GM21529 (cell line): Measurements from ENCODE around the gene LBX2.

Experiments used
- ATAC-seq: cut with Tn5 transposase; IDR thresholded peaks from one replicate; pipeline ENCODE4 v1.9.1; 2021; ENCODE audit not compliant: unreplicated experiment

LBX2 gene

DNA sequence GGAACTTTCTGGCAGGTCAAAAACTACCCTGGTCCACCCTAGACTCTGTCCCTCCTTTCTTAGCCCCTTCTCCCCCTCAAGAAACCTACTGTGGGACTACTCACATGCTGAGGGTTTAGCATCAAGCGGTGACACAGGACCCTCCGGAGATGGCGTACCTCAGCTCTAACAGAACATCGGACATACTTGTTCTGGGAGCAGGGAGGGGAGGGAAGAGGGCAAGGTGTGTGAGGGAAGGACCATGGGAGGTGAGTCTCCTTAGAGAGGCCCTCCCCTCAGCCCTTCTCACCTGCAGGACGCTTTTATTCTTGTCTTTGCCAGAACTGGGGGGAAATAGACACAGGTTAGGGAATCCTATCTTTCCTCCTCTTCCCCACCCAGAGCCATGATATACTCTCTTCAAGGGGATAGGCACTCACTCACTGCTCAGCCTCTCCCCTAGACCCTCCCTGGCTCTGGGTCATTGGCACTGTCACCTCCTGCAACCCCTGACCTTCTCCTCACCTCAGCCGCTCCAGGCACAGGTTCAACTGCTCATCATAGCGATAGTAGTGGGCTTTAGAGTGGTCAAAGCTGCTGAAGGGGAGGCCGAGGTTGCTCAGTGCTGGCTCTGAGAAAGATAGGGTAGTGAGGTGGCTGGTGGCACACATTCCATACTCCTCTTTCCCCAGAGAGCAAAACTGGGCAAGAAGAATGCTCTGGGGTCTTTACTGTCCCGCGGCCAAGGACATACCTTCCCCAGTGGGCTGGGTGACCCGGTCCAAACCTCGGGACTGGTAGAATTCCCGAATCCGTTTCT, 6.2 kb upstream of the LBX2 start:
- ATAC-seq, result no peak

DNA sequence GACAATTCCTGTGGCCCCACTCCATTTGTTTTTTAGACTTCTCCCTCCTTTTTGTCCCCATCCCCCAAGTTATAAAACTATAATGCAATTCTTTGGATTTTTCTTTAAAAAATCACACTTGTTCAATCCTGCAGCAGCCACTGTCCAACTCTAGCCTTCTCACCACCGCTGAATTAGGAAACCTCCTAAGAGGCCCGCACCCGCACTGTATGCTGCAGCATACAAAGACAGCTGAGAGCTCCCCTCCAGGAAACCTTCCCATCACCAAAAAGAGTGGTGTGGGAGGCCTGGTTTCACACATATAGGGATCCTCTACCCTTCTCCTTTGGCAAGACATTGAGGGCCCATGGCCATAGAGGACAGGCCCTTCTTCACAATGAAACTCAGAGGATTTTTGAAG, 5.2 kb upstream of the LBX2 start:
- no peak for ATAC-seq

DNA sequence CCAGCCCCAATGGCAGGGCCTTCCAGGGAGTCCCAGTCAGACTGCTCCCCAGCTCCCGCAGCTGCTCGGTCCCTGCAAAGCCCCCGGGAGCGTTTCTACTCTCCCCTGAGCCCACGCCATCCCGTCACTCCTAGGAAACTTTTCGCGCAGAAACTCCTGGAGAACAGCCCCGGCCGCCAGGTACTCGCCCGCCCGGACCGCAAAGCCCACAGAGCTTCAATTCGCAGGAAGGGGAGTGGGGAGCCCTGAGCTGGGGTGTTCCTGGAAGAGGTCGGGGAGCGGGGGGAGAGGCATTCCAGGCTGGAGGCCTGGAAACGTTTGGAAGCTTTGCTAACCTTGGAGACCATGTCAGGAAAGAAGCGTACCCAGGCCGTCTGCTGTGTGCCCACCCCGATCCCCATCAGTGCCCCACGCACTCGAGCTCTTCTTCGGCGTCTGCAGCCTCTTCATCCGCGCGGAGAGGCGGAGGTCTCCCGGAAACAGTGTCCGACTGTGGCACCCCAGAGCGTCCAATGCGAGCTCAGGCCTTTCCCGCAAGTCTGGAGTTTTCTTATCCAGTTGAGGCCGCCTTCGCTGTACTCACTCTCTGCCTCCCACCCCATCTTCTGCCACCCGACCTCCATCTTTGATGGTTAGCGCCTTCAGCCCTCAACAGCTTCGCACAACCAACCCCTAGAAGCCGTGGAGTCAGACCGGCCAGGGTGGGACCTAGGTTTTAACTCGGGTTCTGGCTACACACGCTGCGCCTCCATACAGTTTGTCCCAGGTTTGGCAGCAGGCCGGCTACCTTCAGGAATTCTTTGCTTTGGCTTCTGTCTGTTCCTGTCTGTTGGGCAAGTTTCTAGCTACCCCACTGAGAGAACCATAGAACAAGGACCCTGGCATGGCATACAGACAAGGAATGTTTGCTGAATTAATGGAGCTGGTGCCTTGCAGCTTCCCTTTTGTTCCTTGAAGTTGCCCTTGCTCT, 4.4 kb upstream of the LBX2 start:
- ATAC-seq, result no peak

DNA sequence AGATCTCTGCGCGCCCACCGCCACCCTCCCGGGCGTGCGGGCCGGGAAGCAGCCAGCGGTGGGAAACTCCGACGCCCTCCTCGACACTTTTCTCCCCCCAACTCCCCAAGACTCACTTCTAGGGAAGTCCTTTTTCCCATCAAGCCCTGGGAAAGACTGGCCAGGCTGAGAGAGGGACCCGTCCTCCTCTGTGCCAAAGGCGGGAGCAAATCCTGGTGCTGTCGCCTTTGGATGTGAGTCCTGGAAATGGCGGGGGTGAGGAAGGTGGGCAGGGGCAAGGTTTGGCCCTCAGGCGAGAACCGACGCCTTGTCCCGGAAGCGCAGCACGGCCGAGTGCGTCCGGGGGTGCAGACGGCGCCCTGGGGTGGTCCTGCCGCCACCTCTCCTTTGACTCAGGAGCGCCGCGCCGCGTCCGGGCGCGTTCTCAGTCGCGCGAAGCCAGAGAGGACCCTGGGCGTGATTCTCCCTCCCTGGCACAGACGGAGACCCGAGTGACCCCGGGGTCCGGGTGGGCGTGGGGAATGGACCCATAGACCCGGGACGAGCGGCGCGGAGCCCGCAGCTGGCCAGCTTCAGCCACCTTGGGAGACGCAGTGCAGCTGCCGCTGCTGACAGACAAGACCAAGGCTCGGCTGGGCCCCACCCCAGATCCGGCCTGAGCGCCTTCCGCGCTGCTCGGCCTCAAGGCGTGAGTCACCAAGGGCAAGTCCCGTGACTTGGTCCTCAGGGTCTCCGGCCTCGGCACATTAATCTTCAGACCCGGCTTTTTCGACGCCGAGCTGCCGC, 3.5 kb upstream of the LBX2 start:
- ATAC-seq, result peak; percentile 36

DNA sequence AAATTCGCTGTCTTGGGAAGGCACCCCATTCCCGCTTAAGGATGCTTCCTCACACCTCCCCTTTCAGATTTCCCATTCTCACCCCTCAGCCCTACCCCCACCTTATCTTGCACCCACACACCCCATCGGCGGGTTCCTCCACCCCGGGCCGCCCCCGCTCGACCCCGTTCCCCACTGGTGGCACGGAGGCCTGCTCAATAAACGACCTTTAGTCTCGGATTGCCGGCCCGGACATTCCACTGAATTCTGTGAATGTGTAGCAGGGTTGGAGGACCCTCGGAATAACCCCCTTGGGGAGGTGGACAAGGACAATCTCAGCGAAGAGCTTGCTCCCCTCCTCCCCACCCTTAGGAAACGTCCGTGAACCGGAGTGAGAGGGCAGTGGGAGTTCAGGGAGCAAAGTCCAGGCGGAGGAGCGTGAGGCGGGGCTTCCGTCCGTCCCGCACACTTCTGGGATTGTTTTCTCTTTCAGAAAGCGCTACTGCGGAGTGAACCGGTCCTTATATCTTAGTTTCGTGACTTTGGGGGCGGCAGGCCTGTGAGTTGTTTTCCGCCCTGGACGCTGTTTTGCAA, 2.8 kb upstream of the LBX2 start:
- ATAC-seq, result no peak

DNA sequence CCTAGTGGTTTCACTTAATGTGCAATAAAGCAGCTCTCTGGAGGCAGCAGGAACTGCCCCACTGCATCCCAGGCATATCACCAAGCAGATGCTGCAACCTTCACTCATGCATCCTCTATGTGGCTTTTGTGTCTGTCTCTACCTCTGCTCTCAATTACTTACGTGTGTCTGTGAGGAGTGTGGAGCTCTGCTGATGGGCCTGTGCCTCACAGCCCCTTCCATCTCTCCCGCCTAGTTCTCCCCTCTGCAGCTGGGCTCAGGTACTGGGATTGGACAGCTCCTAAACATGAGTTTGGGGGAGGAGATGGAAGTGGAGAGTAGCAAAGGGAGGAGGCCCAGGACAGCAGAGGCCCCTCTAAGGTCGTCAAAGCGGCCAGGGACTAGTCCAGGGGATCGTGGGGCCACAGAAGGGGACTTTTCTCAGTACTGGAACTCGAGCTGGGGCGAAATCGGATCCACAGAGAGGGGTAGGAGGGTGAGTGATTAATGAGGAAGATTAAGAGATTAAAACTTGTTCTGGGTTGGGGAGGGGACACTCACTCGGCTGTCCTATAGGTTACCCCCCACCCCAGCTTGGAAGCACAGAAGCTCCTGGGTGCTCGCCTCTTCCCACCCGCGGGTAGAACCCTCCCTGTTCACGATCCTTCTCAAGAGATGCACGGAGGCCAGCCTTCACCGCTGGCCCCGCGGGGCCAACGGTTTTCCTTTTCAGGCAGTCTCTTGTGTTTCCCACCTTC, 2.1 kb upstream of the LBX2 start:
- no peak for ATAC-seq

DNA sequence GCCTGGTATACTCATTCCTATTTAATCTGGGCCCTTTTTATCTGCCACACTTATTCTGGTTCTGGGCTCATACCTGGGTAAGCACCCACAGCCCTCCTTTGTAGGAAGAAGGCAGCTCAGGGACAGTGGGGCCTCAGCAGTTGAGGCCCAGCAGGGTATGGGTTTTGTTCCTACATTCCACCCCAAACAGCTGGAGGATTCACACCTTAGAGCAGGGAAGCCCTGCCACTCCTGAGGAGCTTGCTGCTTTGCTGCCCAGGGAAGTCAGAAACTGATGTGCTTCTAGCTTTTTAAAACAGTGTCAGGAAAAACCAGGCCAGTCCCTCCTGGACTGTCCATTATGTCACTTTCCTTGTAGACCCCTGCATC, 1.2 kb upstream of the LBX2 start:
- no peak for ATAC-seq

DNA sequence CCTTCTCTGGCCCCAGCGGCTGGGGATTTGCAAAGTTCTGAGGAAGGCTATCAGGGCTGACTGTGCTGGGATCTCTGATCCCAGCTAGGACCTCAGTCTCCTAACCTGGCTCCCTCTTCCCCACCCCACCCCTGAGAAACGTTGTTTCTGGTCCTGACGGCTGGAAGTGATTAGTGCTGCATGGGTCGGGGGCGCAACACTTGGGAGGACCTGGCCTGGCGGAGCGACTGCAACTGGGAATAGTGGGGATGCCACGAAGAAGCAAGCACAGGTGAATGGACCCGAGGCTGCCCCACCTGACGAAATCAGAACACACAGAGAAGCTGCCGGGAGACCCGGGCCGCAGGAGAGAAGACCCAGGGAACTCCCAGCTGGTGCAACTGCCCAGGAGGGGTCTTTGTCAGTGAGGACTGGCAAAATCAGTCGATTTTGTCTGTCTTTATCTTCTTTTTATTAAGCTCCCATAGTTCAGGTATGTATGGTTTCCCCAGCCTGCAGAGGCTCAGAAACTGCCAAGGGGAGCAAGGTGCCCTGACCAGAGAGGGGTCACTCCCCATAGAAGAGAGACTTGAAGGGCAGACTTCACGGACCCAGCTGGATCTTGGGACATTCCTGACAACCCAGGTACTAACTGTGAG, 656 bp upstream of the LBX2 start:
- ATAC-seq, result no peak

DNA sequence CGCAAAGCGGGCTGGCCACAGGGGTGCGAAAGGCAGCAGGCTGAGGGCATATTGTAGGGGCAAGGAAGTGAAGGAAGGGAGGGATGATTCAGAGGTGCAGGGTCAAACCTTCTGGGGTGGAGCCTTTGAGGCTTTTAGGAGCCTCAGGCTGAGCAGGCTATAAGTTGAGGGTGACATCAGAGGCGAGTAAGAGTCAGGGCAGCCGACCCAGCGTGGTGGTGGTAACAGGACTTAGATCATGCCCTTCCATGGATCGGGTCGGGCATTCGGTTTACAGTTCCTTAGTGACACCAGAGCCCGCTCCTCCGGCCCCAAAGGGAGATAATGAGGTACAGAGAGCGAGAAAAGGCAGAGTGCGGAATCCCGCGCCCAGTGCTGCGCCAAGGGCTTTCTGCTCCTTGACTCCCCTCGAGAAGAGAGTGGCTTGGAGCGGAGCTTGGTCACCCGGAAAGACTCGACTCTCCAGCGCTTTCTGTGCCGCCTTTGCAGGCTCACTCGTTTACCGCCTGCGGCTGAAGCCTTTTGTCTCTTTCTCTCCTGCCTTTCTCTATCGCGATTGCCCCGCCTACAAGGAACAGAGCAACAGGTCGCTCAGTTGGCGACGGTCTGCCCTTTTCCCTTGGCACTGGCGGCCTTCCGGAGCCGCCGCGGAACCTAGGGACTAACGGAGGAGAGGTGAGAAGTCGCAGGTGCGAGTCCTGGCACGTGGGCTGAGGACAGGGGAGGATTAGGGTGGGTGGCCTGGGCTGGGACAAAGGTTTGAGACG, 720 bp downstream of the LBX2 start:
- ATAC-seq, result no peak

DNA sequence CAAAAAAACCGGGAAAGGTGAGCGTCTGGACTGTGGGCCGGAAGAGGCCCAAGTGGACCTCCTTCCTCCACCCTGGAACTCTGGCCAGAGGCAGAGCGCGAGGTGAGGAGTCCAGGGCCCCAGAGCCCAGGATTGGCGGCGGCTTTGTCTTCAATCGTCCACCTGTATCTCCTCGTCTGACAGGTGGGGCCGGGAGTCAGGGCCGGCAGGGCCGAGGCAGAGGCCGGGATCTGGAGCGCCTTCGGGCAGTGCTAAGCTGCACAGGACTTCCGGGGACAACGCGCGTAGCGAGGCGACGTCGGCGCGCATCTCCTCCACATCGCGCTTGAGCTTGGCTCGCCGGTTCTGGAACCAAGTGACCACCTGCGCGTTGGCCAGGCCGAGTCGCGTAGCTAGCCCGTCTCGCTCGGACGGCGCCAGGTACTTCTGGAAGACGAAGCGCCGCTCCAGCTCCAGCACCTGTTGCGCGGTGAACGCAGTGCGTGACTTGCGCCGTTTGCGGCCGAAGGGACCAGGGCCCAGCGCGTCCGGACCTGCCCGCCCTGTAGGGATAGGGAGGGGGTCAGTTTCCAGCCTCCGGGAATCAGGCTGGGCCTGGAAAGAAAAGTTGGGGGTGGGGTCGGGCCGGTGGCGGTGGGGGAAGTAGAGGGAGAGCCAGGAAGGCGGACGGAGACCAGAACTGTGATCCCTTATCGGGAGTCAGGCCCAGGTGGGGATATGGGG, 1.5 kb downstream of the LBX2 start:
- ATAC-seq, result peak; percentile 36

DNA sequence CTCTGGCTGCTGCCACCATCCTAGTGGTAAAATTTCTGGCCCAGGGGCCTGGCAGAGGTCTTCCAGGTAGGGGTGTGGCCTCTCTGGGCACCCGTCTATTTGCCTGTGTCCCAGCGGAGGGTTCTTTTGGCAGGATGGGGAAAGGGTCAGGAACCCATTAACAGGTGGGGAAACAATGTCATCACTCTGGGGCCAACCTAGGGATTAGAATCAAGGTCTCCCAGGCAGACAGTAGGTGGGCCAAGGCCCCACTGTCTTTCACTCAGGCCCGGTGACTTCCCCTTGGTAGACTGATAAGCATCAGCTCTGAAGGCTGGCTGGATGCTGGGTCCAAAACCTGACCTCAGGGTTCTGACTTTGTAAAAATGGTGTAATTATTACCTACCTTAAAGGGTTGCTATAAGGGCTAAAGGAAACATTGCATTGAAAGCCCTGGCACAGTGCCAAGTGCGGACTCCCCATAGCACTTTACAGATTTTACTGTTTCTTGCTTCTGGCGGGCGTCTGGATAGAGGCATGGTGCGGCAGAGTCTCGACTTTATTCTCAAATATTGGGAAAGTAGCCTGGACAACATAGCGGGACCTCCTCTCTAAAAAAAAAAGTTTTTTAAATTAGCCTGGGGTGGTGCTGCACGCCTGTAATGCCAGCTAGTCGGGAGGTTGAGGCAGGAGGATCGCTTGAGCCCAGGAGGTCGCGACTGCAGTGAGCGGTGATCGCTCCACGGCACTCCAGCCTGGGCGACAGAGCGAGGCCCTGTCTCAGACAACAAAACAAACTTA, 2.2 kb downstream of the LBX2 start:
- ATAC-seq, result no peak

DNA sequence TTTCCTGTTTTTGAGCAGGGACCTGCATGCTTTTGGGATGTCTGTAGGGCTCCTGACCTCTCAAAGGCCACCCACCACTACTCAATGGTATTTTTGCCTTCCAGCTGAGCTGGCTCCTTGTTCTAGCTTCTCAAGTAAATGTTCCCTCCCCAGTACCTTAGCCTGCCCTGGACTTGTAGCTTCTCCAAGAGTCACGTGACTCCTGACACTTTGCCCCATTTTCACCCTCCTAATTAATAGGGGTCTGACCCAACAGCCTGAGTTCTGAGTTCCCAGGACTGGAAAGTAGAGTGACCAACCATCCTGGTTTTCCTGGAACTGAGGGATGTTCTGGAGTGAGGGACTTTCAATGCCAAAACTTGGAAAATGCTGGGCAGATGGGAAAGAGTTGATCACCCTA, 4.0 kb downstream of the LBX2 start:
- ATAC-seq, result no peak

DNA sequence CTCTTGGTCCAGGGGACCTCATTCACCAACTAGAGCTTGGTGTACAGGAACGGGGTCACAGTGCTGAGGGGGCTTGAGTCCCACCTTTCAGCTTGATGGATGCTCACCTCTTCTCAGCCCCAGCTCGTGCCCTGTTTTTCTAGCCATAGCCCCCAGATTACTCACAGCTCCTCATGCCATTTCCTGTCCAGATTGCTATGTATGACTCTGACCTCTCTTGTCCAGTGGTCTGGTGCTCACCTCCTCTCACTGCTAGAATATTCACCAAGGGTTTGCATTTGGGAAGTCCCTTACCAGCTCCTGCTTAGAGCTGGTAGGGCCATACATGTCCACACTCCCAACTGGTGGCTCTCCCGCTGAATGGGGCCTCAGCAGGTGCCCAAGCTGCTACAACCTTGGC, 5.9 kb downstream of the LBX2 start:
- ATAC-seq, result no peak

DNA sequence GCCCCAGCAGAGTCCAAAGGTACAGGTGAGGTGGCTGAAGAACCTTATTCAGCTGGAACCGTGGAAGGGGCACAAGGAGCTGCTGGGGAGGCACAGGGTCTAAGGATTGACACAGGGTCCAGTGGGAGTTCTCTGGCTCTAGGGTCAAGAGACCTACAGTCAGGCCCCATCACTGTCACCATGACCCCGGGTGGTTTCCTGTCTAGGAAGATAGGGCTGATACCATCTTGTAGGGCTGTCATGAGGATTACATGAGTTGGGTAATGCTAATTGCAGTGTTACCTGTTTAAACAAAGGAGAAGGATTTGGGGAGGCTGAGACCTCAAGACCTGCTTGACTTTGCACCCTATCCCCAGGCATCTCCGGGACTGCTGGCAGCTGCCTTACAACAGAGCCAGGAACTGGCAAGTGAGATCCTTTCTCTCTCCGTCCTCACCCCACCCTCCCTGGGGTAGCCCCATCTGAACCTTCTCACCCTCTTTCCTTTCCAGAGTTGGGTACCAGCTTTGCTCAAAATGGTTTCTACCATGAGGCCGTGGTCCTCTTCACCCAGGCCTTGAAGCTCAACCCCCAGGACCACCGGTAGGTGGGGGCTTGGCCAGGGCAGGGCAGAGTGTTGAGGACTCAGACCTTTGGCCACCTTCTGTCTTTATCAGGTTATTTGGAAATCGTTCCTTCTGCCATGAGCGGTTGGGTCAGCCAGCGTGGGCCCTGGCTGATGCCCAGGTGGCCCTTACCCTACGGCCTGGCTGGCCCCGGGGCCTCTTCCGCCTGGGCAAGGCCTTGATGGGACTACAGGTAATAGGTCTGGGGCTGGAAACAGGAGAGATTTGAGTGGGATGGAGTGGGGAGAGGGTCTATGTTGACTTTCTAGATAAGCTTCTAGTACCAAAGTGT, 7.5 kb downstream of the LBX2 start:
- no peak for ATAC-seq

DNA sequence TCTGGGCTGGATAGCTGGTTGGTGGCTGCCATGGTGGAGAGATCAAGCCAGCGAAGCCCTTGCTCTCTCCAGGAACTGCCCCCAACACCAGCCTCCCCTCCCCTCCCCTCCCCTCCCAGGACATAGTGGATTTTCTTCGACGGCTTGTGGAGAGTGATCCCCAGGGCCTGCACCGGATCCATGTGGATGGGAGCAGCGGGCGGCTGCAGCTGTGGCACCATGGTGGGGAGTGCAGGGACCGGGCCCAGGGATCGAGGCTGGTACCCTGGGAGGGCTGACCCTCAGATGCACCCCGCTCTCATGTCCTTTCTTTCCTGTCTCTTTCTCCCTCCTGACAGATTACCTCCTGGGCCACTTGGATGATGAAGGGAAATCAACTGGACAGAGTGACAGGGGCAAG, 9.5 kb downstream of the LBX2 start:
- no peak for ATAC-seq

DNA sequence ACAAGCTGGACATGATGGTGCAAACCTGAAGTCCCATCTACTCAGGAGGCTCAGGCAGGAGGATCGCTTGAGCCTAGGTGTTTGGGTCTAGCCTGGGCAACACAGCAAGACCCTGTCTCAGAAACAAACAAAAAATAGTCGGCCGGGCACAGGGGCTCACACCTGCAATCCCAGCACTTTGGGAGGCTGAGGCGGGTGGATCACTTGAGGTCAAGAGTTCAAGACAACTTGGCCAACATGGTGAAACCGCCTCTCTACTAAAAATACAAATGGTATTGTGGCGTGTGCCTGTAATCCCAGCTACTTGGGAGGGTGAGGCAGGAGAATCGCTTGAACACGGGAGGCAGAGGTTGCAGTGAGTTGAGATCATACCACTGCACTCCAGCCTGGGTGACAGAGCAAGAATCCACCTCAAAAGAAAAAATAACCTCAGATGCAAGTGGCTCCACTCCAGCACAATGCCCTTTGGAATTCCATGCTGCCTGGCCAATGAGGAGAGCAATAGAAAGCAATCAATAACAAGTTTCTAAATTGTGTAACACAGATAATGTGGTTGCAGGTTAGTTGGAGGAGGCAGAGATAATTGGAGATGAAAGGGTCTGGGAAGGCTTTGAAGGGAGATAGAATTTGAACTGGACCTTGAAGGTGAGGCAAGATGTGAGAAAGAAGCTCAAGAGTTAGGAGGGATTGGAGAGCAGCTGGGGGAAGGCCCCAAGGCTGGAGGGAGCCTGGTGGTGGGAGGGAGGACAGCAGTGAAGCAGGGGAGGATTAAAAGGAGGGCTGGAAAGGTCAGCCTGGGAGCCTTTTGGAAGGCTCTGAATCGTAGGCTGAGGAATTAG, 10.5 kb downstream of the LBX2 start:
- ATAC-seq, result no peak
